Stimulated activated CD4-positive, alpha-beta T cell treated with anti-CD3 and anti-CD28 coated beads, TNF-alpha, amount 100 ng/mL, for 1 hour (primary cell): Measurements from ENCODE around the gene TLE4.

ENCODE experiments used
- DNase-seq, 3 donors: peaks; one replicate each; pipeline ENCODE4 v3.0.0-alpha.2; 2020; ENCODE audit warnings: low read depth in 3 of 3, low spot score in 1 of 3

TLE4 gene

GRCh38 chr9:79684711-79685575, 113.2 kb downstream of the TLE4 start:
- no peak for DNase-seq

- DNase-seq = no peak
Measured at GRCh38 chr9:79685577-79685976, 113.8 kb downstream of the TLE4 start.

- no peak for DNase-seq
Measured at GRCh38 chr9:79686381-79687130, 114.8 kb downstream of the TLE4 start.

GRCh38 chr9:79687131-79687447, 115.3 kb downstream of the TLE4 start:
- no peak for DNase-seq

GRCh38 chr9:79688363-79688762, 116.6 kb downstream of the TLE4 start:
- no peak for DNase-seq

- no peak for DNase-seq
Measured at GRCh38 chr9:79689576-79689975, 117.8 kb downstream of the TLE4 start.

- DNase-seq = no peak
Measured at GRCh38 chr9:79691496-79691895, 119.7 kb downstream of the TLE4 start.

GRCh38 chr9:79692857-79693571, 121.2 kb downstream of the TLE4 start:
- DNase-seq = no peak

- no peak for DNase-seq
Measured at GRCh38 chr9:79693750-79694149, 122.0 kb downstream of the TLE4 start.

GRCh38 chr9:79694208-79694607, 122.4 kb downstream of the TLE4 start:
- DNase-seq = no peak

- no peak for DNase-seq
Measured at GRCh38 chr9:79694676-79695400, 123.1 kb downstream of the TLE4 start.

GRCh38 chr9:79695531-79696175, 123.9 kb downstream of the TLE4 start:
- no peak for DNase-seq

- no peak for DNase-seq
Measured at GRCh38 chr9:79698967-79699366, 127.2 kb downstream of the TLE4 start.

- DNase-seq = no peak
Measured at GRCh38 chr9:79699479-79699878, 127.7 kb downstream of the TLE4 start.

- no peak for DNase-seq
Measured at GRCh38 chr9:79700607-79701360, 129.0 kb downstream of the TLE4 start.

GRCh38 chr9:79701651-79702050, 129.9 kb downstream of the TLE4 start:
- DNase-seq = no peak

- DNase-seq = no peak
Measured at GRCh38 chr9:79705704-79706103, 133.9 kb downstream of the TLE4 start.

GRCh38 chr9:79706512-79706911, 134.7 kb downstream of the TLE4 start:
- no peak for DNase-seq

- no peak for DNase-seq
Measured at GRCh38 chr9:79707589-79707988, 135.8 kb downstream of the TLE4 start.

GRCh38 chr9:79708541-79708940, 136.8 kb downstream of the TLE4 start:
- DNase-seq = no peak
